NCI-H1436 (cell line): Measurements from ENCODE around the gene AP1G1.
"Not testable (repeated sequence)": the region's sequence is repeated elsewhere in the genome, so short reads cannot be mapped to it uniquely, and the experiment has no call there.

Source experiments
- DNase-seq: peaks from one replicate; lab custom pipeline; 2025; lab: John Stamatoyannopoulos, UW

Gene AP1G1

DNA sequence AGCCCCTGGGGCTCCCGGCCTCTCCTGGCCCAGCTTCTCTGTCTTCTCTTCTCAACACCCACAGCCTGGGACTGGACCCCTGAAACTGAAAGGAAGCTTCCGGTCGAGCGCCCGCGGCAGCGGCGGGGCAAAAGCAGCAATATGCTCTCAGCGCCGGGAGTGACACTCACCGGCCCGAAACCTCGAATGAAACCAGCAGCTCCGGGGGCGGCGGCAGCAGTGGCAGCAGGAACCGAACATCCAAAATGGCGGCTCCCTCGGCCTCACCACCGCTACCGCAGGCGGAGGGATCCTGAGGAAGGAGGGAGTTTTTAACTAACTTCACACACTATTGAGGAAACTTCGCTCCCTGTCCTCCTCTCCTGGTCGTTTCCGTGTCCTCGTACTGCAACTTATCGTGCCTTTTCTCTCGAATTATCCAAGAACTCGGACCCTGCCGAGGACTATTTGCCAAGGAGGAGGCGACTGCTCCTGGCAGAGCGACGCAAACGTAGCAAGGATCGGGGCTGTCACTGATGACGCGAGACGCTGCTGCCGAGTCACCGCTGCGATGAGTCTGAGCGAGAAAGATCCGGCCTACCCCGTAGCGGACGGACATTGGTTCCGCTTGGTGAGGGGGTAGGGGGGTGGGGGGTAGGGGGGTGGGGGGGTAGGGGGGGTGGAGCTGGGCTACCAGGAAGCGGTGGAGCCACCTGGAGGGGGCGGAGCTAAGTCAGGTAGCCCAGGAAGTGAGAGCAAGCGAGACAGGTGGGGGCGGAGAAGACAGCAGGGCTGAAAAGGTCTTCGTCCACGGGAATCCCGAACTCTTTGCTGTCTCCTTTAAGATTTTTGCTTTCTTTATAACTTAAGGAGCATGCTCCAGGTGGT lies at the start of gene AP1G1:
AP1G1 (minus strand) TSS at position 242 of the 867 bp plus-strand sequence. CDS start 19,355 bp downstream, outside the sequence.
- DNase-seq = peak; percentile 96

DNA sequence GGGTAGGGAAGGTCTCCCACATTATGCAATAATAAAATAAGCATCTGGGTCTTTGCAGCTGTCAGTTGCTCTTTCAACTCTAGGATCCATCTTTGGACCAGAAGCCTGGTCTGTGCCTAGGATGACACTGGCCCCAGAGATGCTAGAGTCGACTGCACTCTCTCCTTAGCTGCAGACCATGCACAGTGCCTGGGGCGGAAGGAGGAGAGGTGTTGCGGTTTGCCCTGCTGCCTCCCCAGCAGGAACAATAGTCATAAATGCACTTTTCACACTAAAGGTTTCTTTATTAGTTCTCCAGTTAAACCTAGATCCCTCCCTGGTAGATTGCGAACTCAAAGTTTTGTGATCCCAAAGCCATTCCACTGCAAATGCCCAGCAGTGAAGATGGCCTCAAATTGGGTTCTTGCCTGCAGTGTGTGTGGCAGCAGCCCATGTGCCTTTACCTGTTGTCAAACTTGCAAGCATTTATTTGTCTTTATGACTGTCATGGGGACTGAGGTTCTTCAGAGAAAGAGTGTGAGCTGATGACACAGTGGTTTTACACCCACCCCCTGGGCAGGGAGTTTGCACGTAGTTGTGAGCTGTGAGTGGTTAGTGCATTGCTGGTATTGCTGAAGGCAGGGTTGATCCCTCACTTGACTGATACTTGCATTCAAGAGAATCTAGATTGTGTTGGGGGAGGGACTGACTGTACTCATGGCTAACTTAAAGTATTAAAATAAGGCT lies 47.5 kb upstream of the AP1G1 start:
- DNase-seq = no peak

DNA sequence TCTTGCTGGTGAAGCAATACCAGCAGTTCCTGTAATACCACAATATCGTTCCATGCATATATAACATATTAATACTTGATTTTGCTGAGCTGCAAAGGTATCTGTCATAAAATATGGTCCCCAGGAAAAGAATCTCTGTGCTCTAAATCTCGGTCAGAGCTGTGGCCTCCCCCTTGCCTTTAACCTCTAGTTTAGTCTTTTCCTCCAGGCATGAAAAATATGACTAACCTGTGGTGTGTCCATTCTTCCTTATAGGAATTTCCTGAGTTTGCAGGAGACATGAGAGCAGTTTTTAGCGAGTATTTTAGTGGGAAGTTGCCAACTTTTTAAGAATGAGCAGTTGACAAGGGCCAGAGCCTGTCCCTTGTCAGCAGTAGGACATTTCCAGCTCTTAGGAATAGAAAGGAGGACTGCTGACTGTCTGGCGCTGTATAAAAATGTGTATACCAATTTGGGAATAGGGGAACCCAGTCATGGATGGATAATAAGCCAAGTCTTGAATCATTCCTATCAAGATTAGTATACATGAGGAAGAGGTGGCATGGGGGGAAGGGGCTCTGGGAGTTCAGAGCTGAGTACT lies 45.8 kb upstream of the AP1G1 start:
- no peak for DNase-seq

DNA sequence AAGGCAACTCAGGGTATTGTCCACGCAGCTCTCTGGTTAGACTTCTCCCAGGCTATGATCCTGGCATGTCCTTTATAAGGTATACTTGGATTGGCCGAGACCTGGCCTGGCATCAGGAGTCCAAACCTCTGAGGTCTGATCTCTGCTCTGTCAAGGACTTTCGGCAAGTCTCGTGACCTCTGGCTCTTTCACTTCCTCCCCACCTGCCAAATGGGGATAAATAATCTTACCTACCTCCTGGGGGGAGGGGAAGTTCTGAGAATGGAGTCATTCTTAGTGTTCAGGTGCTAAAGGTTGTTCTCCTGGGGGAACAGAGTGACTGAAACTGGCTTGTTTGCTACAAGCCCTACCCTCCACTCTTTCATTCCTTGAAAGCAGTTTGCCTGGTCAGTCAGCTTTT lies 44.8 kb upstream of the AP1G1 start:
- no peak for DNase-seq

DNA sequence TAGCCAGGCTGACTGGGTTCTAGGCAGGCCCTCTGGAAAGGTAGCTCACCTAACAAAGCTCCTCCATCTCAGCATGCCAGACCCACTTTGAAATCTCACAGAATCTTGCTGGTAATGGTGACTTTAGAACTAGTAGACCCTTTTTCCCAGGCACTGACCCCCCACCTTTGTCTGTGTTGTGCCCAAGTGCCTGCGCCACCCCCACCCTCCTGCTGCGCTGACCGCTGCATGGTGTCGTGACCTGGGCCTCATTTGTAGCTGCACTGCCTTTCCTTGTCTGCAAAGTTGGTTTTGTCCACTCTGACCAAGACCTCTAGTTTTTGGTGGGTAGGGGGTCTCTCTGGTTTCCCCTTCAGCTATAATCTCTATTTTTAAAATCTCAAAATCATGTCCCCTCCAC lies 43.9 kb upstream of the AP1G1 start:
- no peak for DNase-seq

DNA sequence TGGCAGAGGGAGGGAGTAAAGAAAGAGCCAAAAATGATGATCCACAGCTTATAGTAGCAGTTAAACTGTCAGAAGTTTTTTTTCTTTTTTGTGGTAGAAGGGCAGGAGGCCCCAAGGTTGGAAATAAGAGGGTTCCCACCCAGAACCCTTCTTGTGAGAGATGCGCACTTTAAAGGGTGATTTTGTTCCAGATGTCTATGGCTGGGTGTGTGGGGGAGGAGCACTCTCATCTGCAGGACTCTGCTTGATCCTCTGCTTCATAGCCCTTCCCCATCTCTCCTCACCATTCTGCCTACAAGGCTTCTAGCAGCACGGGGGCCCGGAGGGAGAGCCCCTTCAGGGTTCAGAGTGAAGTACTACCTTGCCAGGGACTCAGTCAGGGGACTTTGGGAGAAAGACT lies 43.5 kb upstream of the AP1G1 start:
- no peak for DNase-seq

DNA sequence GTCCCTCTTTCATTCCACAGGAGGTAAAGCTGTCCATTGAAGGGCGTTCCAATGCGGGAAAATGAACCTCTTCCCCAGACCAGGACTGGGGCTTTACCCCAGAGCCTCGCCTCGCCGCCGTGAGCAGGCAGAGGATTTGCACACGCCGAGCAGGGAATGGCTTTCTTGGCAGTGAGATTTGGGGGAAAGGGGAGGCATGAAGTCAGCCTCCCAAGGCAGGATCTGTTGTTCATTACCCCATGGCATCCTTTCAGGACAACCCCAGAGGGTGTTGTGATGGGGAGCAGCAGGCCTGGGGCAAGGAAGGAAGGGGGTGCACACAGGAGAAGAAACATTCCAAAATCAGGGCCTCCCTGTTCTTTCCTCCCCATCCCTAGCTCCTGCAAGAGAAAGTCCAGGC lies 43.1 kb upstream of the AP1G1 start:
- DNase-seq = no peak

DNA sequence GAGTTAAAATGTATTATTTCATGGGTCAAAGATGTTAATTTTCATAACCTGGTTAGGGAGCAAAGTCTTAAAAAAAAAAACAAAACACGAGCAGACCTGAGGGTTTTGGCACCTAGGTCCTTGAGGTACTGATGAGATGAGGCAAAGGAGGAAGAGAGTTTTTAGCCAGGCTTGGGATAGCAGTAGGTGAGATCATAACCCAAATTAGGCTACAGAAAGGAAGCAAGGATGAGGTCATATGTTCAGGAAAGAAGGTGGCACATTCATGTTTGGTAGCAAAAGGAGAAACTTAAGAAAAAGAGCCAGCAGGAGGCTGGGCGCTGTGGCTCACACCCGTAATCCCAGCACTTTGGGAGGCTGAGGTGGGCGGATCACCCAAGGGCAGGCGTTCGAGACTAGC lies 40.0 kb upstream of the AP1G1 start:
- DNase-seq = no peak

DNA sequence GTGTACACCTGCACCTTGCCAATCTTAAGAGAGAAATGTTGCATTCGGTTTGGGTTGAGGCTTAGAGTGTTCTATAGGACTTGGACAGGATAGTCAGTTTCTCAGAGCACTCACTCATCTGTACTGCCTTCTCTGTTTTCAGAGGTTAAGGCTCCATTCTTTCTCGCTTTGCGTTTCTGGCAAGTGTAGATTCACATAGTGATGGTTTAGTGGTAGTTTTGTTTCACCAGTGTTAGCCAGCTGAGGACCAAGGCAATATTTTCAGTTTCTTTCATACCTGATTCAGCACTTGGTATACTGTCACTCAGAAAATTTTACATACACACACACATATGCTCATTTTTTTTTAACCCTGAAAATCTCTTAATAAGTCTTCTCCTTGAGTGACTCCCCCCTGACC lies 38.5 kb upstream of the AP1G1 start:
- no peak for DNase-seq

DNA sequence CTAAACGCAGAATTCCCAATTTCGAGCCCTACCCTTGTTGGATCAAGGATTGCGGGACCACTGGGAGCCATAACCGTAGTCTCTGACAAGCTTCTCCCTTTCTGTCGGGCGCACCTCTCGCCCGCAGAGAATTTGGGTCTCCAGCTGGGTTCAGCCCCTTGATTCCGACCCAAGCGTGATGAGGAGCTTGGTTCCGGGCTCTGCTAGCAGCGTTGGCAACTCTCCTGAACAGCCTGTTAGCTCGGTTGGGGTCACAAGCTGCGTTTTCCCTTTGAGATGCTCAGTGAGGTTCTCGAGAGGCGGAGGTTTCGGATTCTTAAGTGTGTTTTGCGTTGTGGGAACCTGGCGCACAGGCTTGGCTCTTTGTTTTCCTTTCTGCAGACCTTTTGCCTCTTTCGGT lies 37.8 kb upstream of the AP1G1 start:
- no peak for DNase-seq

DNA sequence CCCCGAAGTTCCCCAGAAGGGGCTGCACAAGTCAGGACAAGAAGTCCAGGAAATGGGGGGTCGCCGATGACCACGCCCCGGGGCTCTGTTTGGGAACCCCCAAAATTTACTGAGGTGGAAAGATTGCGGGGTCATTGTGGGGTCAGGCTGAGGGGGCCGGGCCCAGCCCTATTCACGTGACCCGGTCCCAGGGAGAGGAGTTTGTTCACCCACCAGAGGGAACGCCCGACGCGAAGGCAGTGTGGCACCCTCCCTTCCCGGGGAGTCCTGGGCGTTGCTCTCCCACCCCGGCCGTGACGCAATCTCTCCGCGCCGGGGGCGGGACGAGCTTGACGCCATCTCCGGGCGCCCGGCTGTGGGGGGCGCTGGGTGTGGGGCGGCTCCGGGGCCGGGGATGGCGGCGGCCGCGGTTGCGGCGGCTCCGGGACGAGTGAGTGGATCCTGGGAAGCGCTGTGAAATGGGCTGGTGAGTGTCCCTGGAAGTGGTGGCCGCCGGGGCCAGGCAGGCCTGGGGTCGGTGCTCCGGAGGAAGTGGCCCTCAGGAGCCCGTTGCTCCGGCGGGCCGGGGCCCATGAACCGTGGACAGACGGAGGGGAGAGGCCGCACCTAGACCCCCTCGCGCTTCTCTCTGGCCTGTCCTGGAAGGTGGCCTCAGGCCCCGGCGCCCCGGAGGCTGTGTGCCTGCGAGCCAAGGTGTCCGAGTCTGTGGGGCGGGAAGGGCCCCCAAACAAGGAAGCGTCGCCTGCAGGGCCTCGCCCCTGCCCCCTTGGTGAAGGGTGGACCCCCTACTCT lies 37.2 kb upstream of the AP1G1 start, which contains the start of gene ATXN1L:
ATXN1L (plus strand) TSS at position 338 of the 792 bp plus-strand sequence. CDS start 3,765 bp downstream, outside the sequence.
- DNase-seq = peak; percentile 89

DNA sequence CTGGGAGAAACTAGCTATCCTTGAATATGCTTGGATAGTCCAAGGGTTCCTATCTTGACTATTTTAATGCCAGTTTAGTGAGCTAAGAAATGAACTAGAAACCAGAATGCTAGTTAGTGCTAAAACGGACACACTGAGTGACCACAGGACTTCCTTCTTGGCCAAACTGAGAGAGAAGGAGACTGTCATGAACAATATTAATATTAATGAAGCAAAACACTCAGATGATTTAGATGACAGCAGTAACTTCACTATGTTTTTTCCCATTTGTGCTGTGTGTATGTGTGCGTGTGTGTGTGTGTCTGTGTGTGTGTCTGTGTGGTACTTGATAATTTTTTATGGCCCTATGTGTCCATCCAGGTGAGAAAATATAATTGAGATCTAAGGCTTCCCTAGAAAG lies 34.9 kb upstream of the AP1G1 start:
- no peak for DNase-seq

DNA sequence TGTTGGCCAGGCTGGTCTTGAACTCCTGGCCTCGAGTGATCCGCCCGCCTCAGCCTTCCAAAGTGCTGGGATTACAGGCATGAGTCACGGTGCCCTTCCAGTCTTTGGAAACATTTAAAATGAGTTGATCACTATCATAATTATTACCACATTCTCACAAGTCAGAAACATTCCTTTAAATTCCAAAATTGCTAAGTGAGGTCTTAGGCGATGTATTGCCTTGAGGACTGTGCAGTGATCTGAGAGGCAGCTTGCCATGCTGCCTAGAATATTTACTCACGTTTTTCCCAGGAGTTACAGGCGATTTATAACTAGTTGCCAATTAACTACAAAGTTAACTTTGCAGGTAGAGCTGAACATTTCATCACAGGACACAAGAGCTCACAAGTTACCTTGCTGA lies 31.4 kb upstream of the AP1G1 start:
- DNase-seq = no peak

DNA sequence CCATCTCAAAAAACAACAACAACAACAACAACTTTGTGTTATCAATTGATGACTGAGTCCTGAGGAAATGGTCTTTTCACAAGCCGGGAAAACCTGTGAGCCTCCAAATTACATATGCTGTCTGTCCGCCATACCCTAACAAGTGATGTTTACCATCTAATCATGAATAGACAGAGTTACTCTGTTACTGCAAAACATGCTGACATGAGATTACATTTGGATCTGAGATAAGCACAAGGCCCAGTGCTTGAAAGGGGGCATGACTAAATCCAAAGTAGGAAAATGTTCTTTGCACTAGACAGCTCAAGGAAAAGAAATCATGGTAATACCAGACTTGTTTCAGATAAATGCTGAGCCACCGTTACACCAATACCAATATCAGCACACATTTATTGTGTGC lies 28.5 kb upstream of the AP1G1 start:
- DNase-seq = no peak

DNA sequence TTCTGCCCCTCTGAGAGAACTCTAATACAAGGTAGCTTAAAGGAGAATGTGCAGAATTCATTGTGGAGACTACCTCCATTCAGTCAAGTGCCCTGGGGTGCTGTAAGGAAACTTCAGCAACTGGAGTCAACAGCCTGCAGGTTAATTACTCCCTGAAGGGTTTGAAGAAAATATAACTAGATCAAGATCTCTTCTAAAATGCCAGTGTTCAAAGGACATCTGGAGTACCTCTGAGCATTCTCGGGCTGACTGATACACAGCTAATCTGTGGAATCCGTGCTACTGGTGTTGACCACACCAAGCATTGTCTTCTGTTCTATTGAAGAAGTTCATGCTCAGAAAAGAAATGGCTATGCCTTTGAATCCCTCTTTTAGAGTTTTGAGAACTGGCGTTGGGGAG lies 25.7 kb upstream of the AP1G1 start:
- no peak for DNase-seq

DNA sequence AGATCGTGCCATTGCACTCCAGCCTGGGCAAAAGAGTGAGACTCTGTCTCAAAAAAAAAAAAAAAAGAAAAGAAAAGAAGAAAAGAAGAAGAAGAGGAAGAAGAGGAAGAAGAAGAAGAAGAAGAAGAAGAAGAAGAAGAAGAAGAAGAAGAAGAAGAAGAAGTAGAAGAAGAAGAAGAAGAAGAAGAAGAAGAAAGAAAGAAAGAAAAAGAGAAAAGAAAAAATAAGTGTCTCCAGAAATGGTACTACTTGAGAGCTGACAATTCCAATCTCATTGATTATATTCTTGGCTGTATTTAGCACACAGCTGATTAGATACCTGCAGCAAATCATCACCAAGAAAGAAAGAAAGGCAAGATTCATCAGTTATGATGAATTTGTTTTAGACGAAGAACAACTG lies 23.5 kb upstream of the AP1G1 start:
- not testable (repeated sequence) for DNase-seq

DNA sequence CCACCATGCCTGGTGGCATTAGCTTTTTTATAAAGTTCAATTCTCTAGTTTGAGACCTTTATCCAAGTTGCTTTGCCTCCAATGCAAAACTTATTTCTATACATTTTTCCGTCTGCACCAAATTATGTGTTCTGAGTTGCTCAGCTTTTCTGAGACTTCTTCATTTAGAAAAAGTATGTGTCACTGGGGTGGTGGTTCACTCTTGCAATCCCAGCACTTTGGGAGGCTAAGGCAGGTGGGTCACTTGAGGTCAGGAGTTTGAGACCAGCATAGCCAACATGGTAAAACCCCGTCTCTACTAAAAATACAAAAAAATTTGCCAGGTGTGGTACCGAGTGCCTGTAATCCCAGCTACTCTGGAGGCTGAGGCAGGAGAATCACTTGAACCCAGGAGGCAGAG lies 23.1 kb upstream of the AP1G1 start:
- not testable (repeated sequence) for DNase-seq

DNA sequence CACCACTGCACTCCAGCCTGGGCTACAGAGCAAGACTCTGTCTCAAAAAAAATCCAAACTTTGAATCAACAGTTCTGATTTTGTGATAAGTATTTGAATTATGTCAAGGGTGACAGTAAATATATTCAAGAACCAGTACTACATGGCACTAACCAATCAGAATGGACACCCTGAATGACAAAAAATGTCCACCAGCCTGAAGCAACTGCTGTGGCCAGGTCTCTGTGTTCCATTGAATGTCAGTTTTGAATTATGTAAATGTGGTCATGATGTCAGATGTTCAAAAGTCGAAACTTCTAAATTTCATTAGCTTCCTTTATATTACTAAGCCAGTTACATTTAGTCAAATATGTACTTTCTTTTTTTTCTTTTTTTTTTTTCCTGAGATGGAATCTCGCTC lies 21.7 kb upstream of the AP1G1 start:
- DNase-seq = no peak

DNA sequence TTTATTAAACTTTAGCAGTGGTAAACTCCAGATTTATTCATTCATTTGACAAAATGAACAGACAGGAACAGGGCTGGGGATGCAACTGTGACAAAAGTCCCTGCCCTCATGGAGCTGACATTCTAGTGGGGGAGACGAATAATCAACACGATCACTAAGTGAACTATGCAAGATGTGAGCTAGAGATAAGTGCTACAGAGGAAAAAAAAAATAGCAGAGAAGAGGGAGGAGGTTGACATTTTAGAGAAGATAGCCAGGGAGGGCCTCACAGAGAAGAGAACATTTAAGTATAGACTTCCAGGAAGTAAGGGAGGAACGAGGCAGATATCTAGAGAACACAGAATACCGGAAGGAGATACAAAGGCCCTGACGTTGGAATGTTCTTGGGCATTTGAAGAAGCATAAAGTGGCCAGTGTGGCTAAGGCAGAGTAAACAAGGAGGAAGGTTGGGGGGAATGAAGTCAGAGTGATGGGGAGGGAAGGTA lies 17.9 kb upstream of the AP1G1 start:
- DNase-seq = no peak

DNA sequence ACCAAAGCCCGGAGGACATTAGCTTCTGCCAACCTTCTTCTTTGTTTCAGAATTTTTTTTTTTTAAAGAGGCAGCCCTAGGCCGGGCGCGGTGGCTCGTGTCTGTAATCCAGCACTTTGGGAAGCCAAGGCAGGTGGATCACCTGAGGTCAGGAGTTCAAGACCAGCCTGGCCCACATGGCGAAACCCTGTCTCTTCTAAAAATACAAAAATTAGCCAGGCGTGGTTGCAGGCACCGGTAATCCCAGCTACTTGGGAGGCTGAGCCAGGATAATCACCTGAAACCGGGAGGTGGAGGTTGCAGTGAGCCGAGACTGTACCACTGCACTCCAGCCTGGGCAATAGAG lies 8.5 kb upstream of the AP1G1 start:
- DNase-seq = not testable (repeated sequence)

DNA sequence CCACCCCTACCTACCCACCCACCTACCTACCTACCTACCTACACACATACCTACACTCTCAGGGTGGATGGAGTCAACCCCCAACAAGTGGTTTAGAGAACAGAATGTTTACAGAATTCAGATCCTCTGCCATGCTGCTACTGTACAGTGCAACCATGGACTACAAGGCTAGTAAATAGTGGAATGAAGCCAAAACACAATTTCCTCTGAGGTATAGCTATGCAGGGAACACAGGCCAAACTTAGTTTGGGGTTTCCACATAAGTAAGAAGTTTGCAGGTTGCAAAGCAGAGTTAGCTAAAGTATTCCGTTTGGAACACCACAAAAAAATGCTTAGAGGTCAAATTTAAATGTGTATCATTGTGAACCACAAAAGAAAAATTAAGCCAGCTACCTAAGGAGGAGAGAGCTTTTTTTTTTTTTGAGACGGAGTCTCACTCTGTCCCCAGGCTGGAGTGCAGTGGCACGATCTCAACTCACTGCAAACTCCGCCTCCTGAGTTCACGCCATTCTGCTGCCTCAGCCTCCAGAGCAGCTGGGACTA lies 2.7 kb upstream of the AP1G1 start:
- no peak for DNase-seq

DNA sequence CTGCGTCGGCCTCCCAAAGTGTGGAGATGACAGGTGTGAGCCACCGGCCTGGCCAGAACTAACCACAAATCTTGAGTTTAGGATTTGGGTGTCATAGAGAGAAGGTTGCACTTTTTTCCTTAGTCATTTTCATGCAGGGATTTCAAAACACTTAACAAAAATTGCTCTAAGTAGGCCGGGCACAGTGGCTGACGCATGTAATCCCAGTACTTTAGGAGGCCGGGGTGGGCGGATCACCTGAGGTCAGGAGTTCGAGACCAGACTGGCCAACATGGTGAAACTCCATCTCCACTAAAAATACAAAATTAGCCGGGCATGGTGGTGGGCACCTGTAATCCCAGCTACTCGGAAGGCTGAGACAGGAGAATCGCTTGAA lies 1.5 kb upstream of the AP1G1 start:
- not testable (repeated sequence) for DNase-seq
